GM12892 (cell line): ENCODE results near the gene CABP5.

Experiments
- POLR2AphosphoS5 ChIP-seq: IDR thresholded peaks from 2 replicates; pipeline ENCODE4 v1.6.1; 2011; ENCODE audit warnings: low read depth, low read length, control low read depth
- TAF1 ChIP-seq: IDR thresholded peaks from 2 replicates; pipeline ENCODE4 v1.6.1; 2011; ENCODE audit warnings: low read depth, mild to moderate bottlenecking, control low read depth, low read length, borderline replicate concordance

DNA sequence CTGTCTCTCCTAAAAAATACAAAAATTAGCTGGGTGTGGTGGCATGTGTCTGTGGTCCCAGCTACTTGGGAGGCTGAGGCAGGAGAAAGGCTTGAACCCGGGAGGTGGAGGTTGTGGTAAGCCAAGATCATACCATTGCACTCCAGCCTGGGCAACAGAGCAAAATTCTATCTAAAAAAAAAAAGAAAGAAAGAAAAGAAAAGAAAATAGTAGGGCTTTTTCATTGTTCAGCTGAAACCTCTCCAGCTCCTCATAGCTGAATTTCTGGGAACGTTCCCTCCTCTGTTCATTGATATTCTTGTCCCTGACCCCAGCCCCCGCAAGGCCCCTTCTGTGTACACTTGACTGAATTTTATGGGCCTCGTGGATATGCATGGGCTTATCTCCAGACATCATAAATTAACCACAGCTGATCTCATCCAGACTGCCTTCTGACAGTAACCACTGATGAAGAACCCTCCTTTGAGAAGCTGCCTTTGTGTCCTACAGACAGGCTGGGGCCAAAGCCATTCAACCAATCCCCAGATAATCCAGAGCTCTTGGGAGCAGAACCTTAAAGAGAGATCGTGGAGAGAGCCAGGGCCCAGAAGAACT lies 49.6 kb downstream of the CABP5 start, which contains the start of gene ELSPBP1:
- TF ChIP-seq TAF1 (no peak), POLR2AphosphoS5 (no peak)
